HG02678 (cell line): ENCODE results near the gene IGSF3.
"Not testable (repeated sequence)": the region's sequence is repeated elsewhere in the genome, so short reads cannot be mapped to it uniquely, and the experiment has no call there.

Experiments
- ATAC-seq: cut with Tn5 transposase; IDR thresholded peaks from one replicate; pipeline ENCODE4 v1.9.1; 2021; ENCODE audit warnings: mild to moderate bottlenecking, moderate library complexity; ENCODE audit not compliant: unreplicated experiment

The IGSF3 gene

GRCh38 chr1:116631996-116632925 is 35.3 kb downstream of the IGSF3 start:
- not testable (repeated sequence) for ATAC-seq

- ATAC-seq, result not testable (repeated sequence)
Measured at GRCh38 chr1:116631554-116631953, 36.0 kb downstream of the IGSF3 start.

GRCh38 chr1:116630057-116630456 is 37.5 kb downstream of the IGSF3 start:
- ATAC-seq, result not testable (repeated sequence)

- ATAC-seq, result not testable (repeated sequence)
Measured at GRCh38 chr1:116629441-116629840, 38.1 kb downstream of the IGSF3 start.

DNA sequence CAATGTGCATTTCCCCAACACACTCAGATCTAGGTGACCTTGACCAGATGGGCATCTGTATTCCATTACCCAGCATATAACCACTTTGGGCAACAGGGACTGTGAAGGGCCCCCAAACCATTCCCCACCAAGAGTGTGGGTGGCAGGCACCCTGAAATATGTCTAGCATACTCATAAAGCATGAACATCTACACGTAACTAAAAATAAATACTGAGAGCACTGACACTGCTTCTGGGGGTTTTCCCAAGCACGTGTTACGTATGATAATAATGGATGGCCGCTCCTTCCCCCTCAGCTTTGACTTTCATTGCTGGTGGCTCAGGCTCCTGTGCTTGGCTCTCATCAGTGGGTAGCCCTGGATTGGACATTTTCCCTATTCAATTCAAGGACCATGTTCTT is 39.1 kb downstream of the IGSF3 start:
- ATAC-seq, result no peak

GRCh38 chr1:116627357-116627756 is 40.2 kb downstream of the IGSF3 start:
- ATAC-seq, result not testable (repeated sequence)

DNA sequence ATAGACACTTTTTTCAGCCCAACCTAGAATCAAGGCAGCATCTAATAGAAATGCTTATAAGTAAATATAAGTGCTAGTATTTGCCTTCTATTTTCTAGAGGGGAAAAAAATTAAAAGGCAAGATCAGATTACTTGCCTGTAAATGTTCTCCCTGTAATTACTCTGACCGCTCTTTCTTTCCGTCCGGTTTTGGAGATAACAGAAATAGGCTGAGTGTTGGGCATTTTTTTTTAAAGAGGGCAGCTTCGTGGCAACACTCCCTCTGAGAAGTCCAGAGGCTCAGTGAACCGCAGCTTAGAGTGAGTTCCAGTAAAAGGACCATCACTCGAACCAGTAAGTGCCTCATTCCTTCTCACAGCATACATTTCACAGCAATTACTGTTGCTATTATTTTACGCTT is 40.6 kb downstream of the IGSF3 start:
- not testable (repeated sequence) for ATAC-seq

GRCh38 chr1:116625155-116625554 is 42.4 kb downstream of the IGSF3 start:
- ATAC-seq, result not testable (repeated sequence)

DNA sequence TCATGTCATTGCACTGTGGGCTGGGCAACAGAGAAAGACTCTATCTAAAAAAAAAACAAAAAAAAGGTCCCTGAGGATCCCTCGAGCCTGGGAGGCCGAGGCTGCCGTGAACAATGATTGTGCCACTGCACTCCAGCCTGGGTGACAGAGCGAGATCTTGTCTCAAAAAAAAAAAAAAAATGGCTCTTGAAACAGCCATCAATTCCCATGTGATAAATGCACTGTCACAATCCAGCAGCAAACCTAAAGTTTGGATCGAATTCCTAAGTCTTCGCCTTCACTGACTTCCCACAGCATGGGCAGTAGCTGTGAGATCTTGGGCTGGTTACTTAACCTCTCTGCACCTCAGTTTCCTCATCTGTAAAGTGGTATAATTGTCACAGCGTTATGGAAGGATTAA is 43.5 kb downstream of the IGSF3 start:
- ATAC-seq, result no peak

- ATAC-seq, result not testable (repeated sequence)
Measured at GRCh38 chr1:116622496-116622895, 45.0 kb downstream of the IGSF3 start.

DNA sequence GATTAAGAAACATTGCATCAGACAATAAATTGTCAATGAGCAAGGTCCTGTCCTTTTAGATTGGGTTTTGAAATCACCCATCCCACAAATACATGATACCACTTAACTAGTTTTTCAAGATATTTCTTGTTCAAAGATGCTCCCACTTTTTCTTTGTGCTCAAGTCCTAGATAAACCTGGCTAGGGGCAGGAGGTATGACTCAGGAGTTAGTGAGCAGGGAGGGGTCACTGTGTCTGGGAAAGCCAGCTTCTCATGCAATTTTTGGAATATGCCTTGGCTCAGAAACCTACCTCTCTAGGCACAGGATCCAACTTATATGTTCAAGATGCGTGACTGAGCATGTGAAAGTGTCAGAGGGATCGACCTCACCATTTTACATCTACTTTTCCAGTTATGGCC is 45.8 kb downstream of the IGSF3 start:
- not testable (repeated sequence) for ATAC-seq

GRCh38 chr1:116620392-116620791 is 47.1 kb downstream of the IGSF3 start:
- ATAC-seq, result not testable (repeated sequence)

DNA sequence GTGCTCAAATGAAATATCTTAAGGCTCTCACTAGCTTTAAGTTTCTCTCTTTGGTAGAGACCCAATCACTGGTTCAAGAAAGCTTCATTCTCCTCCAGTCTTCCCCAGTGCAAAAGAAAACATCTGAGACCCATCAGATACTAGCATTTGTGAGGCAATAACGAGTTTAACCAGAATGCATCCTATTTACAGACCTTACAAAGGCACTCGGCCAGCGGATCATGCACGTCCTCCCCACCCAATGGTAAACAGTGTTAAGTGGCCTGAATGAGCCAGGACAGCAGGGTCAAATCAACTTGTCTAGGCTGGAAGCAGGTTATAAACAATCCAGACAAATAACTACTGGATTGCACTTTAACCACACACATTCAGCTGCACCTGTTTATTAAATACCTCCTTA is 48.4 kb downstream of the IGSF3 start:
- ATAC-seq, result not testable (repeated sequence)

DNA sequence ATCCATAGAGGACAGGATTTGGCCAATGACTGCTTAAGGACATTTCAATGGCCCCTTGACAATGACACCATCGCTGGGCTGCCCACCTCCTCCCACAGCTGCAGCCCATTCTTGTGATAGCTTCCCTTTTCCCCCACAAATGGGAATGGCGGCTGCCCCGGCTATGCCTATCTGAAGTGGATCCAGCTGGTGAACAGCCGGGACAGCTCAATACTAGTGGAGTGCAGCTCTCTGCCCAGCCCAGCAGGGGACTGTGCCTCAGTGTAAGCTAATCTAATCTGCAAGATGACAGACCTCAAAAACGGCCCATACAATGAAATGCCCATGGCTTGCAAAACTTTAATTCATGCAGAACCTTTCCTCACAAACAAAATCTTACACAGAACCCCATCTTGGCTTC is 49.7 kb downstream of the IGSF3 start:
- not testable (repeated sequence) for ATAC-seq

DNA sequence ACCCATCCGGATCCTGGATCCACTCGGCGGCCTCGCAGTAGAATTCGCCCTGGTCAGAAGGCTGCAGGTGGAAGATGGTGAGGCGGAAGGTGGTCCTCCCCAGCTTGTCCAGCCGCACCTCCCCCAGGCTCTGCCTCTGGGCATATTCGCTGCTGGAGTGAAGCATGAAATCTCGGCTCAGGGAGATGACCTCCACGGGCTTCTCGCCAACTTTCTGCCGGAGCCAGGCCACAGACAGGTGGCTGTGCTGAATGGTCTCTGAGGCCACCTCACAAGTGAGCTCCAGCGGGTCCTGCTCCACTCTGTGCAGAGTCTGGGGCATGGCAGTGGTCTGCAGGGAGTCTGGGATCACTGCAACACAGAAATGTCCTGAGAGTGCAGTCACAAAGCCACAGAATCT is 53.7 kb downstream of the IGSF3 start:
- not testable (repeated sequence) for ATAC-seq

DNA sequence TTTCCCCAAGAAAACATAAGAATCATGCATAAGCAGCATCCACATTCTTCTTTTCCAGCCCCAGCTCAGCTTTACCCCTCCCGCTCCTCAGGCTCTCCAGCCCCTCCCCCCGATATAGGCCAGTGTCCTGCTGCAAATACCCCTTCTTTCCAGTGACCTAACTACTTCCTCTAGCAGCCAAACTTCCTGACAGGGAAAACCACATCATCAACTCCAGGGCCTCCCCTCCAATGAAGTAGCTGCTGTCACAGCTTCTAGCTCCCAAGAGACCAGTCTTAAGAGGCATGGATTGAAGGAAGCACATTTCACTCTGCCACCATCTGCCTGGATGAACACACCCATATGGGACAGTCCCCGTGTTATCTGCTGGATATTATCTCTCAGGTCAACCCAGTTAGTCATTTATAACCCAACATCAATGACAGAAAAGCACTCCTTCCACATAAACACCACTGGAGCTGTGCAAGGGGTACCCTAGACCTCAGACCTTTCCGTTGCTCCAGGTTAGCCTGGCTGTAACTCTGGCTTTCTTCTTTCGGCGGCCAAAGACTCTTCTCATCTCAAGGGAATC is 57.6 kb downstream of the IGSF3 start:
- ATAC-seq, result not testable (repeated sequence)

GRCh38 chr1:116608841-116609240 is 58.7 kb downstream of the IGSF3 start:
- ATAC-seq, result not testable (repeated sequence)

DNA sequence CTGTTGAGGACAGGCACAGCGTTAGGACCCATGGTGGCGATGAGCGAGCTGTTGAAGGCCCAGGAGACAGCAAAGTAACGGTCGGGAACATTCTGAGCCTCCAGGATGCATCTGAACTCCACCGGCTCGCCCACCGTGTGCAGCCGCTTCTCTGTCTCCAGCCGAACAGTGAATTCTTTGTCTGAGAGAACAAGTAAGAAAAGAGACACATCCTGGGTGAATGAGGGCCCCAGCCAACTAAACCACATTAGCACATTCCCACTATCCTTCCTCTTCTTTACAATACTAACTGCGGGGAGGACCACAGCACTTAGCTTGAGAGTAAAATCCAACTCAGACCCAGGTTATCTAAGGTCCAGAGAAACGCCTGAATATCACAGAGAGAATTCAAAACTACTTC is 59.4 kb downstream of the IGSF3 start:
- not testable (repeated sequence) for ATAC-seq

DNA sequence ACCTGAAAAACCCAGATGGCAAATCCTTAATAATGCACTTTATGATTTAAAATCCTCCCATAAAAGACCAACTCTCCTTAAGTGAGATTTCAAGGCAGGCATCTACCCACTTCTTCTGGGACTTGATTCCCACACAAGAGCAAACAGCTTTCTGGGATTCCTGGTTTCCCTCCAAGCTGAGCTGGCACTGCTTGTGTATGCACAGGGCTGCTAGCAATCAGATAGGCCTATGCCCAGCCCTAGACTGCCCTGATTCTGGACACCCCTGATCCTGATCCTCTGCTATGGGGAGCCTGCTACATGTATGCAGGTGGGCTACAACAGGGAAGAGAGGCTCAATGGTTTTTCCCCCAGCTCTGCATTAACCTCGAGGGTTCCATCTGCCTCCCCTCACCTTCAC is 60.1 kb downstream of the IGSF3 start:
- ATAC-seq, result not testable (repeated sequence)

DNA sequence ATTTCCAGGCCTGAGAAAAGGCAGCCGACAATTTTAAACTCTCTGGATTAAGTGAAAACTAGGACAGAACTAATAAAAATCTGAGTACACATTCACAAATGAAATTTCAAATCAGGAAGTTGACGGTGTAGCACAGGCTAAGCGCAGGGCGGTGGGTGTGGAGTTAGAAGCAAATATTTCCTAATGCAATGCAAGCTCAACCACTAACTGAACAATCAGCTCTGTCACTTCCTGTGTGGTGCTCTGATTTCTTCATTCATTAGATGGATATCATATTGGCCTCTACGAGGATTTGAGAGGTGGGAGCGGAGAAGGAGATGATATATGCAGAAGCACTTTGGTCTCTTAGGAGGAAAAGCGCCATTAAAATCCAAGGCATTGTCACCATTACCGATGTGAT is 61.5 kb downstream of the IGSF3 start:
- not testable (repeated sequence) for ATAC-seq

DNA sequence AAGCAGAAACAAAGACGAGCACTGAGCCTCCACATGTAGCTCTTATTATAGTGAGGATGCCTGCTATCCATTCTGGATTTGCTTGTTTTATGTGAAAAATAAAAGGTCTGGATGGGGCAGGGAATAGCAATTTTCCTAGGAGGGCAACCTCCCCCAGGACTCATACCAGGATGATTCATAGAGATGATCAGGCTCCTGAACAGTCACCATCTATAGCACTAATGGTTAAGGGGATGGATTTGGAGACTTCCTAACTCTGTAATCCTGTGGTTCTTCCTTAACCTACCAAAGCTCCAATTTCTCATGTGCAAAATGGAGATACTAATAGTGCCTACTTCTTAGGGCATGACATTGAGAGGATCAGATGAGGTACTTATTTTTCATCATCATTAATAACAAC is 62.2 kb downstream of the IGSF3 start:
- no peak for ATAC-seq

DNA sequence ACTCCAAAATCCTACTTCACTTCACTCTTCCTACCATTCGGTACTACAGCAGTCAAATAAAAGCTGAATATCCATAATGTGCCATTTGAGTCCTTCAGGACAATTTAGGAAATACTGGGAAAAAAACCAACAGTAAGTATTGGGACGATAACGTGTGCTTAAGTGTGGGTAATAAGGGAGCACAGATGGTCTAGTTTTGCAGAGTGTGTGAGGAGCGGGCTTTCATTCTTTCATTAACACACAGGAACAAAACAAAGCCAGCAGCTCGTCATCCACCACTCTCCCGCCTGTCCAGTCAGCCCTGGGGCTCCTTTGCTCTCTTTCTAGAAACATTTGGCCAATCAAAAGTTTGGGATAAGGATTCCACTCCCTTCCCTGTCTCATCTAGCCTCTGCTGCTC is 63.1 kb downstream of the IGSF3 start:
- ATAC-seq, result not testable (repeated sequence)
